GM21825 (cell line): ENCODE results near the gene TUBG2.

Source experiments
- ATAC-seq: cut with Tn5 transposase; IDR thresholded peaks from one replicate; pipeline ENCODE4 v1.9.1; 2021; ENCODE audit warnings: mild to moderate bottlenecking, moderate library complexity; ENCODE audit not compliant: unreplicated experiment

TUBG2 gene

GRCh38 chr17:42695500-42695899 is 36.4 kb downstream of the TUBG2 start:
- no peak for ATAC-seq

DNA sequence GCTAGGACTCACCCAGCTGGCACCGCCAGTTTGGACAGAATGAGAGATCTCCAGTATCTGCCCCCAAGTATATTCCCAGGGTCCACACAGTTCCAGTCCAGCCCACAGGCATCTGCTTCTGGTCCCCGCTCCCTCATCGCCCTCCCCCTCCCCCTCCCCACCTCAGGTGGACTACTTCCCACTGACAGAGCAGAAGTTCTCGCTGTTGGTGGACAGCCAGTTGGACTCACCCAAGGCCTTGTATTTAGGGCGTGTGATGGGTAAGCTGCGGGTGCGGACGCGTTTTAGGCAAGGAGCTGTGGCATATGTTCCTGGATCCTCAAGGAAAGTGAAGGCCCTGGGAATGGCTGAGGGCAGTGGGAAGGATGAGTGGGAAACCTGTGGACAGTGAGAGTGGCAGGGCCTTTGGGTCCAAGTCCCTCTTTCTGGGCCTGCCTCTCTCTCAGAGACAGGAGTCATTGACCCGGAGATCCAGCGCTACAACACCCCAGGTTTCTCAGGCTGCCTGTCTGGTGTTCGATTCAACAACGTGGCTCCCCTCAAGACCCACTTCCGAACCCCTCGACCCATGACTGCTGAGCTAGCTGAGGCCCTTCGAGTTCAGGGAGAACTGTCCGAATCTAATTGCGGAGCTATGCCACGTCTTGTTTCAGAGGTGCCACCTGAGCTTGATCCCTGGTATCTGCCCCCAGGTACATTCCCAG is 38.2 kb downstream of the TUBG2 start:
- ATAC-seq, result no peak

DNA sequence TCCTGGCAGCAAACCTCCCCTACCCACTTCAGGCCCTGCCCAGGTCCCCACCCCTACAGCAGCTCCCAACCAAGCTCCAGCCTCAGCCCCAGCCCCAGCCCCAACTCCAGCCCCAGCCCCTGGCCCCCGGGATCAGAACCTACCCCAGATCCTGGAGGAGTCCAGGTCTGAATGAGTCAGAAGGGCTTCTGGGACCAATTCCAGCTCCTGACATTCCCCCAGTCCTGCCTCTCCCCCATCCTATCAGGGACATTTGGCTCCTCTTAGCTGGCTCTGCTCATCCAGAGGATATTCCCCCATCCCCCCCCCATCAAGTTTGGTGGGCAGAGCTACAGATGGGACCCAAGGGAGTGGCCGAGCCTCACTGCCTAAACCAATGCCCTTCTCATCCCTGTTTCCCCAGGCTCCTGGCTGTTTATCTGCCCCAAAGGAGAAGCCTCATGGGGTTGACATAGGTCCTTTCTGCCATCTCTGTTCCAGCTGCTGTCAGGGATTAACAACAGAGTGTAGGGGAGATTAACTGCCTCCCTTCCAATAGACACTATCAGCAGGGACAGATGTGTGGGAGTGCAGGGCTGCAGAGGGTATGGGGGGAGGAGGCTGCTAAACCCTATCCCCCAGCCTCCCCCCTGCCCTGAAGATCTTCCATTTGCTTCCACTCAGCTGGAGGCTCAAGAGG is 39.8 kb downstream of the TUBG2 start:
- ATAC-seq, result no peak

DNA sequence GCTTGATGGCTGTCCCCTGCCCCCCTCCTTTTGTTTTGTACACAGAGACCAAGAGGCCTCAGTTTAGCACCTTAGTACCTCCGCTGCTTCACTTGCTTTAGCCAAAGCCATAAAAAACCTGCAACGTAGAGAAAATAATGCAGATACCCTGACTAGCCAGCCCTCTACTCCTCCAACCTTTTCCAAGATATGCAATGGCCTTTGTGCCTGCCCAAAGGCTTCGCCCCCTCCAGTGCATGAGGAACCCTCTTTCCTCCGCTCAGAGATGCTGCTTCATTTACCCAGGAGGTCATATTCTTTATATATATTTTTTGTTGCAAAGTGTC is 40.3 kb downstream of the TUBG2 start:
- ATAC-seq, result no peak

GRCh38 chr17:42700586-42701289 is 41.7 kb downstream of the TUBG2 start:
- ATAC-seq, result no peak

DNA sequence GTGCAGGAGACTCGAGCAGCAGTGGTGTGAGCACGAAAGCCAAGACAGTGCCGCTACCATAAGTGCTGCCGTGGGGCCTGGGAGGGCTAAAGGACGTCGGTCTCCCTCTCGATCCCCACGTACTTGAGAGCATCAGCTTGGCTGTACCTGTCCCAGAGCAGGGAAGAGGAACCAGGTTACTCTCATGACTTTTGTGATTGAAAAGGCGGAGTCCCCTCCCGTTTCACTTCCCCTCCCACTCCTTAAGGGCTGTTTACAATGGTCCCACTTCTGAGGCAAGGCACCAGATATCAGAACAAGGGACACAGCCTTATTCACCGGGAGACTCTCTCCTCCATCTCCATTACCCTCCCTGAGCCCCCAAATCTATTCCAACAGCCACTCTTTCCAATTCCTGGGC is 43.4 kb downstream of the TUBG2 start:
- ATAC-seq, result no peak

- ATAC-seq, result no peak
Observed at GRCh38 chr17:42704490-42704836, 45.4 kb downstream of the TUBG2 start.

GRCh38 chr17:42704837-42705494 is 45.9 kb downstream of the TUBG2 start:
- peak; percentile 74 for ATAC-seq

- ATAC-seq, result no peak
Observed at GRCh38 chr17:42706732-42707131, 47.6 kb downstream of the TUBG2 start.

GRCh38 chr17:42708588-42708987 is 49.5 kb downstream of the TUBG2 start:
- ATAC-seq, result no peak

GRCh38 chr17:42709561-42709960 is 50.5 kb downstream of the TUBG2 start:
- no peak for ATAC-seq
